Ovary (tissue), 3 donors: ENCODE results near the gene TTLL9.

Experiments used
- POLR2A ChIP-seq: fragments of 450-650 bp; IDR thresholded peaks from one replicate; pipeline ENCODE4 v1.6.1; 2017; ENCODE audit warnings: antibody characterized with exemption, mild to moderate bottlenecking, moderate library complexity
- TF ChIP-seq, protein P1 (sequence below), 3 donors: fragments of 450-650 bp in 2 of 3; fragments of 200-600 bp in 1 of 3; IDR thresholded peaks; one replicate each; pipeline versions ENCODE4 v1.5.1 to v1.8.0; 2016 to 2022; ENCODE audit warnings: antibody characterized with exemption in 3 of 3, mild to moderate bottlenecking in 1 of 3
- donor health status: DM: no; HTN: no; CAD: no.

DNA sequence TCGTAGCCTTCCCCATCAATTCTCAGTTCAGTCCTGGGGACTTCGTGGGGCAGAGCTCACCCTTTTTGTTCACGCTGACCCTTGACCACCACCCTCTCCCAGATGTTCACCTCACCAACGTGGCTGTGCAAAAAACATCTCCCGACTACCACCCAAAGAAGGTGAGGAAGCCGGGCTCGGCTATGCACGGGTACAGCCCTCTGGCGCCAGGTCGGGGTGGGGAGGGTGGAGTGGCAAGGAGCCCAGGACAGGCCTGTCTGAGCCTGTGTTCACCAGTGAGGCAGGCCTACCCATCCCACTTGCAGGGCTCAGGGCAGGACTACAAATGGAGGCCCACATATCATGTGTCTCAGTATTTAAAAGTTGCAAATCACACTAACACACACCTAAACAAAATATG lies 63.3 kb downstream of the TTLL9 start:
- TF ChIP-seq, protein P1, sequence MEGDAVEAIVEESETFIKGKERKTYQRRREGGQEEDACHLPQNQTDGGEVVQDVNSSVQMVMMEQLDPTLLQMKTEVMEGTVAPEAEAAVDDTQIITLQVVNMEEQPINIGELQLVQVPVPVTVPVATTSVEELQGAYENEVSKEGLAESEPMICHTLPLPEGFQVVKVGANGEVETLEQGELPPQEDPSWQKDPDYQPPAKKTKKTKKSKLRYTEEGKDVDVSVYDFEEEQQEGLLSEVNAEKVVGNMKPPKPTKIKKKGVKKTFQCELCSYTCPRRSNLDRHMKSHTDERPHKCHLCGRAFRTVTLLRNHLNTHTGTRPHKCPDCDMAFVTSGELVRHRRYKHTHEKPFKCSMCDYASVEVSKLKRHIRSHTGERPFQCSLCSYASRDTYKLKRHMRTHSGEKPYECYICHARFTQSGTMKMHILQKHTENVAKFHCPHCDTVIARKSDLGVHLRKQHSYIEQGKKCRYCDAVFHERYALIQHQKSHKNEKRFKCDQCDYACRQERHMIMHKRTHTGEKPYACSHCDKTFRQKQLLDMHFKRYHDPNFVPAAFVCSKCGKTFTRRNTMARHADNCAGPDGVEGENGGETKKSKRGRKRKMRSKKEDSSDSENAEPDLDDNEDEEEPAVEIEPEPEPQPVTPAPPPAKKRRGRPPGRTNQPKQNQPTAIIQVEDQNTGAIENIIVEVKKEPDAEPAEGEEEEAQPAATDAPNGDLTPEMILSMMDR (IDR thresholded peaks at IDR 0.05), result no peak
- no peak for TF ChIP-seq POLR2A
